Hepatocyte (in vitro differentiated cells): ENCODE measurements around the gene CDH4. TPM values are rescaled to one million over a fixed set of nuclear protein-coding genes. Genes with fewer than 3 reads are reported as not detected.

Experiments used
- DNase-seq: peaks from one replicate; pipeline ENCODE4 v3.0.0-alpha.2; 2016; ENCODE audit warnings: low spot score
- H2AFZ ChIP-seq: fragments of 200-600 bp; sonication (generic); 2 replicates; pipeline ENCODE4 v1.6.0; 2016; ENCODE audit warnings: antibody characterized with exemption, mild to moderate bottlenecking
- H3K27ac ChIP-seq: fragments of 200-600 bp; sonication (generic); 2 replicates; pipeline ENCODE4 v1.5.1; 2016; ENCODE audit warnings: mild to moderate bottlenecking
- H3K27me3 ChIP-seq: fragments of 200-600 bp; sonication (generic); 2 replicates; pipeline ENCODE4 v1.6.1; 2016
- H3K36me3 ChIP-seq: fragments of 200-600 bp; sonication (generic); replicated peaks from 2 replicates; pipeline ENCODE4 v1.5.1; 2016; ENCODE audit warnings: low read depth; ENCODE audit not compliant: insufficient read depth
- H3K4me1 ChIP-seq: fragments of 200-600 bp; sonication (generic); 2 replicates; pipeline ENCODE4 v1.5.1; 2016; ENCODE audit warnings: mild to moderate bottlenecking, moderate library complexity; ENCODE audit not compliant: insufficient read depth
- H3K4me2 ChIP-seq: fragments of 200-600 bp; sonication (generic); 2 replicates; pipeline ENCODE4 v1.6.0; 2016
- H3K4me3 ChIP-seq: fragments of 200-600 bp; sonication (generic); 2 replicates; pipeline ENCODE4 v1.5.1; 2016; ENCODE audit warnings: mild to moderate bottlenecking
- H3K79me2 ChIP-seq: fragments of 200-600 bp; sonication (generic); 2 replicates; pipeline ENCODE4 v1.6.0; 2017; ENCODE audit warnings: mild to moderate bottlenecking
- H3K9me2 ChIP-seq: fragments of 200-600 bp; sonication (generic); replicated peaks from 2 replicates; pipeline ENCODE4 v1.6.0; 2017; ENCODE audit warnings: mild to moderate bottlenecking; ENCODE audit not compliant: insufficient read depth
- H3K9me3 ChIP-seq: fragments of 200-600 bp; sonication (generic); 2 replicates; pipeline ENCODE4 v1.5.1; 2016; ENCODE audit warnings: low read depth, mild to moderate bottlenecking
- H4K20me1 ChIP-seq: fragments of 200-600 bp; sonication (generic); 2 replicates; pipeline ENCODE4 v1.6.0; 2016; ENCODE audit warnings: mild to moderate bottlenecking; ENCODE audit not compliant: insufficient read depth, poor library complexity, severe bottlenecking
- CTCF ChIP-seq: fragments of 200-600 bp; sonication (generic); IDR thresholded peaks from 2 replicates; pipeline ENCODE4 v1.5.1; 2016; ENCODE audit warnings: antibody characterized with exemption, mild to moderate bottlenecking; ENCODE audit not compliant: poor library complexity
- EZH2 ChIP-seq: fragments of 200-600 bp; sonication (generic); IDR thresholded peaks from 2 replicates; pipeline ENCODE4 v1.6.1; 2016; ENCODE audit warnings: antibody characterized with exemption, mild to moderate bottlenecking, borderline replicate concordance
- EZH2phosphoT487 ChIP-seq: fragments of 200-600 bp; sonication (generic); IDR thresholded peaks from one replicate; pipeline ENCODE4 v1.6.1; 2018; ENCODE audit warnings: antibody characterized with exemption, mild to moderate bottlenecking, low read depth, moderate library complexity; ENCODE audit not compliant: unreplicated experiment, severe bottlenecking
- WGBS: methylation state at CpG from one replicate; pipeline ENCODE4 v1.1.6; 2016; ENCODE audit warnings: low lambda C conversion rate; ENCODE audit errors: missing lambda C conversion rate; 5-methylcytosine and 5-hydroxymethylcytosine counted together
- polyA plus RNA-seq: library from polyadenylated mRNA; unstranded; fragments of >200 nt; fragmentation: Nextera tagmentation; extraction: Ambion mirVana; gene quantifications from 2 replicates; pipeline ENCODE4 v1.2.1, GENCODE V29; 2016
- total RNA-seq: library from RNA; depleted of rRNA; stranded (reverse); fragments of >200 nt; gene quantifications from 2 replicates; pipeline ENCODE4 v1.2.3, GENCODE V29; 2014

CDH4 gene
- total and polyA plus RNA-seq, 2 experiments from 2014 or later, result 0.53 to 0.73 TPM

DNA sequence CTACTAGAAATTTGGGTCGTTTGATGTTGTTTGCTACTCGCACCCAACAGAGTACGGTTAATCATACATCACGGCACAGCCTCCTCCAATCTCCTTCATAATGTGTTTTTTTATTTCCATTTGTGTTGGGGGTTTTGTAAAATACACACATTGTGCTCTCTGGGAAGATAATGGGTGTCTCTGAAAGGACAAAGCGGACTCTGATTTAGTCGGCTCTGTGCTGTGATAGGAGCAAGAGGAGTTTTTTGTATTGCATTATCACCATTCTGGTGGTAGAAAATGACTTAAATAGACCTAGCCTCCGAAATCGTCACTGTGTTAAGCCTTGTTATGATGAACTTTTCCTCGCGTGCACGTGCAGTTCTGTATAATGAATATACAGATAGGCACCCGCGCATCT lies 196.3 kb downstream of the CDH4 start:
- no peak overlapping the region for H3K27ac ChIP-seq
- H3K9me2 ChIP-seq, result no peaks in the 10 kb centered on the region
- H3K36me3 ChIP-seq, result no peaks in the 10 kb centered on the region
- no peak for DNase-seq
- no peak overlapping the region for H3K4me3 ChIP-seq
- WGBS, result 74% methylated on average over 13 of the region's 13 CpGs
- no peaks in the 10 kb centered on the region for H3K4me1 ChIP-seq
- no peaks in the 10 kb centered on the region for H3K79me2 ChIP-seq
- H3K4me2 ChIP-seq, result no peak overlapping the region
- no peaks in the 10 kb centered on the region for H4K20me1 ChIP-seq
- no peaks in the 10 kb centered on the region for H3K9me3 ChIP-seq
- H3K27me3 ChIP-seq, result no peaks in the 10 kb centered on the region
- no peak overlapping the region for H2AFZ ChIP-seq
- no peak for TF ChIP-seq EZH2
- TF ChIP-seq EZH2phosphoT487, result no peak
- no peak for TF ChIP-seq CTCF

DNA sequence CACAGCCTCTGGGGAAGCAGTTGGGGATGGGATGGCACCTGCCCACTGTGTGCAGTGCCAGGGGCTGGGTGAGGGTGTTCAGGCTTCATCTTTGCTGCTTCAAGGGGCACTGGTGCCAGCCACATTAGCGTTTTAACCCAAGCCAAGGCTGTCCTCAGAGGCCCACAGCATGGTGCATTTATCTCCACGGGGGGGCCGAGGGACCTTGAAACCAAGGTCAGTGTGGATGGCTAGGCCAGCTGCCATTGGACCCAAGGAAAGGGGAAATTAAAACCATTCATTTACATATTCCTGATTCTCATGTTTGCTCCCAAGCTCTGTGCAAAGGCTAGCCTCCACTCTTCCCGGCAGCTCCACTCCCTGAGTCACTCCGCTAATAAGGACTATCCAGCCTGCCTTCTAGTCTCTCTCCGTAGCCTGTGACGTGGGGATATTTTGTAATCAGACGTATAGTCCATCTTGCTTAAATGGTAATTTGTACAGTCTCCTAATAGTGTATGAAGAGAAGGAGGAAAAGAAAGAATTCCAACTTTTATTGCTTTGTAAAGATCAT lies 197.1 kb downstream of the CDH4 start:
- H3K27ac ChIP-seq, result peak overlapping the region; percentile 45
- H3K79me2 ChIP-seq, result no peaks in the 10 kb centered on the region
- peak; percentile 26 for DNase-seq
- H3K27me3 ChIP-seq, result no peaks in the 10 kb centered on the region
- no peak for TF ChIP-seq EZH2phosphoT487
- TF ChIP-seq CTCF, result no peak
- TF ChIP-seq EZH2, result no peak
- no peaks in the 10 kb centered on the region for H3K4me1 ChIP-seq
- no peaks in the 10 kb centered on the region for H3K9me3 ChIP-seq
- H3K4me2 ChIP-seq, result no peak overlapping the region
- H3K9me2 ChIP-seq, result no peaks in the 10 kb centered on the region
- WGBS, result 69% methylated on average over 8 of the region's 8 CpGs
- no peaks in the 10 kb centered on the region for H3K36me3 ChIP-seq
- H2AFZ ChIP-seq, result no peak overlapping the region
- H3K4me3 ChIP-seq, result no peak overlapping the region
- H4K20me1 ChIP-seq, result no peaks in the 10 kb centered on the region

GRCh38 chr20:61449916-61450315 lies 197.9 kb downstream of the CDH4 start:
- H3K36me3 ChIP-seq, result no peaks in the 10 kb centered on the region
- no peaks in the 10 kb centered on the region for H4K20me1 ChIP-seq
- H3K27me3 ChIP-seq, result no peaks in the 10 kb centered on the region
- no peak overlapping the region for H2AFZ ChIP-seq
- no peaks in the 10 kb centered on the region for H3K4me1 ChIP-seq
- H3K27ac ChIP-seq, result peak overlapping the region; percentile 45
- no peaks in the 10 kb centered on the region for H3K9me2 ChIP-seq
- WGBS, result 58% methylated on average over 2 of the region's 2 CpGs
- DNase-seq, result no peak
- H3K4me2 ChIP-seq, result no peak overlapping the region
- H3K9me3 ChIP-seq, result no peaks in the 10 kb centered on the region
- TF ChIP-seq EZH2, result no peak
- TF ChIP-seq EZH2phosphoT487, result no peak
- TF ChIP-seq CTCF, result no peak
- H3K4me3 ChIP-seq, result no peak overlapping the region
- no peaks in the 10 kb centered on the region for H3K79me2 ChIP-seq

- H4K20me1 ChIP-seq, result no peaks in the 10 kb centered on the region
- TF ChIP-seq EZH2 (no peak), EZH2phosphoT487 (no peak), CTCF (no peak)
- H2AFZ ChIP-seq, result no peak overlapping the region
- no peak overlapping the region for H3K4me2 ChIP-seq
- DNase-seq, result no peak
- H3K4me1 ChIP-seq, result no peaks in the 10 kb centered on the region
- no peaks in the 10 kb centered on the region for H3K9me3 ChIP-seq
- H3K9me2 ChIP-seq, result no peaks in the 10 kb centered on the region
- no peaks in the 10 kb centered on the region for H3K27me3 ChIP-seq
- no peaks in the 10 kb centered on the region for H3K36me3 ChIP-seq
- no peak overlapping the region for H3K4me3 ChIP-seq
- peak overlapping the region; percentile 33 for H3K27ac ChIP-seq
- 80% methylated on average over 6 of the region's 6 CpGs for WGBS
- no peaks in the 10 kb centered on the region for H3K79me2 ChIP-seq
Observed at GRCh38 chr20:61450549-61450948, 198.5 kb downstream of the CDH4 start.
